Mammary epithelial cell (primary cell): ENCODE data around the gene KIRREL2.

Source experiments
- CTCF ChIP-seq, 2 donors: IDR thresholded peaks in 1 of 2; conservative IDR thresholded peaks in 1 of 2; 2 replicates each; pipeline ENCODE4 v1.5.1; 2011 to 2012; ENCODE audit warnings: inconsistent platforms in 2 of 2, low read length in 2 of 2, mild to moderate bottlenecking in 2 of 2, control low read depth in 1 of 2, low read depth in 1 of 2; ENCODE audit not compliant: insufficient read depth in 1 of 2; ENCODE audit errors: extremely low read depth in 1 of 2
- EZH2 ChIP-seq: IDR thresholded peaks from 2 replicates; pipeline ENCODE4 v1.6.1; 2012; ENCODE audit warnings: low read length, inconsistent platforms, borderline replicate concordance

- TF ChIP-seq CTCF (conservative IDR thresholded peaks at IDR 0.05 in 1 of 2, IDR thresholded peaks at IDR 0.05 in 1 of 2; ENCODE audit: extremely low read depth in 1 of 2, insufficient read depth in 1 of 2, low read depth in 1 of 2, low read length in 2 of 2) (no peak), EZH2 (no peak)
Observed at GRCh38 chr19:35883882-35884281, 27.2 kb downstream of the KIRREL2 start.
